IMR-90 (cell line): Measurements from ENCODE around the gene USP24. TPM values are rescaled to one million over a fixed set of nuclear protein-coding genes. Genes with fewer than 3 reads are reported as not detected.
A peak's percentile ranks its signal among the peaks of the same experiment; 100 is the strongest.

Experiments
- ATAC-seq: fragments of 200-7000 bp; cut with Tn5 transposase; 2 replicates; pipeline ENCODE4 v1.9.1; 2020; ENCODE audit warnings: low read depth, mild to moderate bottlenecking, moderate library complexity
- BruUV-seq: library from RNA; stranded (reverse); fragments of 400-500 nt; replicated peaks from 2 replicates; lab custom pipeline; 2021; lab: Mats Ljungman, UMichigan
- CTCF ChIA-PET: fragments of 300-600 bp; formaldehyde crosslinking; extraction: SDS; loops from one replicate; lab custom pipeline; 2021; ENCODE audit warnings: antibody characterized with exemption; lab: Yijun Ruan, JAX
- POLR2A ChIA-PET: fragments of 300-600 bp; sonication (Branson Sonifier 250); formaldehyde crosslinking; loops from one replicate; lab custom pipeline; 2022; ENCODE audit warnings: antibody characterized with exemption; ENCODE audit not compliant: unreplicated experiment; lab: Charles Lee
- DNase-seq: peaks from one replicate; pipeline ENCODE4 v3.0.0; 2013
- H2AFZ ChIP-seq: replicated peaks from 2 replicates; pipeline ENCODE3; 2013; ENCODE audit warnings: low read length, mild to moderate bottlenecking; ENCODE audit not compliant: poor library complexity
- H2AK5ac ChIP-seq: 2 replicates; pipeline ENCODE4 v1.6.1; 2013; ENCODE audit warnings: low read depth, low read length, inconsistent platforms
- H2AK9ac ChIP-seq: replicated peaks from 2 replicates; pipeline ENCODE3; 2013; ENCODE audit warnings: mild to moderate bottlenecking, low read depth, low read length, moderate library complexity; ENCODE audit not compliant: poor library complexity
- H2BK120ac ChIP-seq: 2 replicates; pipeline ENCODE4 v1.6.1; 2013; ENCODE audit warnings: low read depth, low read length, inconsistent platforms
- H2BK15ac ChIP-seq: 3 replicates; pipeline ENCODE4 v1.6.1; 2013; ENCODE audit warnings: low read depth, low read length, inconsistent platforms
- H2BK20ac ChIP-seq: 2 replicates; pipeline ENCODE4 v1.6.1; 2013; ENCODE audit warnings: low read depth, mild to moderate bottlenecking, inconsistent platforms, low read length, moderate library complexity
- H2BK5ac ChIP-seq: 2 replicates; pipeline ENCODE4 v1.6.1; 2013; ENCODE audit warnings: mild to moderate bottlenecking, low read depth, low read length, inconsistent platforms; ENCODE audit not compliant: poor library complexity, severe bottlenecking
- H3K14ac ChIP-seq: replicated peaks from 2 replicates; pipeline ENCODE4 v1.6.1; 2013; ENCODE audit warnings: low read depth, low read length, inconsistent platforms
- H3K18ac ChIP-seq: 2 replicates; pipeline ENCODE4 v1.6.1; 2013; ENCODE audit warnings: low read depth, low read length, control low read depth
- H3K23ac ChIP-seq: 2 replicates; pipeline ENCODE4 v1.6.1; 2013; ENCODE audit warnings: low read depth, low read length, inconsistent platforms
- H3K27ac ChIP-seq: 2 replicates; pipeline ENCODE4 v1.5.1; 2013; ENCODE audit warnings: mild to moderate bottlenecking, control low read depth, low read length; ENCODE audit not compliant: insufficient read depth
- H3K27me3 ChIP-seq: 2 replicates; pipeline ENCODE4 v1.6.1; 2013; ENCODE audit warnings: low read length; ENCODE audit not compliant: control insufficient read depth, insufficient read depth
- H3K36me3 ChIP-seq: 2 replicates; pipeline ENCODE4 v1.6.1; 2013; ENCODE audit warnings: low read length, mixed read lengths; ENCODE audit not compliant: control insufficient read depth, insufficient read depth
- H3K4ac ChIP-seq: 2 replicates; pipeline ENCODE4 v1.6.1; 2013; ENCODE audit warnings: low read depth, low read length, inconsistent platforms
- H3K4me1 ChIP-seq: 2 replicates; pipeline ENCODE4 v1.6.1; 2013; ENCODE audit warnings: low read length, mixed read lengths; ENCODE audit not compliant: control insufficient read depth, insufficient read depth
- H3K4me2 ChIP-seq: 2 replicates; pipeline ENCODE4 v1.6.1; 2013; ENCODE audit warnings: low read depth, mild to moderate bottlenecking, control low read depth, low read length, moderate library complexity
- H3K4me3 ChIP-seq: 2 replicates; pipeline ENCODE4 v1.5.1; 2013; ENCODE audit warnings: low read depth, mild to moderate bottlenecking, control low read depth, low read length, moderate library complexity; ENCODE audit not compliant: insufficient read depth
- H3K56ac ChIP-seq: 2 replicates; pipeline ENCODE4 v1.6.1; 2013; ENCODE audit warnings: low read length, inconsistent platforms; ENCODE audit not compliant: insufficient read depth; ENCODE audit errors: extremely low read depth
- H3K79me1 ChIP-seq, 2 experiments: 2 replicates each; pipeline ENCODE4 v1.6.1; 2013; ENCODE audit warnings: low read length in 2 of 2, inconsistent platforms in 1 of 2, low read depth in 1 of 2
- H3K9ac ChIP-seq: 2 replicates; pipeline ENCODE4 v1.6.1; 2013; ENCODE audit warnings: low read depth, low read length, control low read depth
- H3K9me1 ChIP-seq: 2 replicates; pipeline ENCODE4 v1.6.1; 2013; ENCODE audit warnings: low read length, inconsistent platforms; ENCODE audit not compliant: insufficient read depth
- H3K9me3 ChIP-seq: 2 replicates; pipeline ENCODE4 v1.6.1; 2013; ENCODE audit warnings: low read length; ENCODE audit not compliant: control insufficient read depth, insufficient read depth
- H4K20me1 ChIP-seq: 2 replicates; pipeline ENCODE4 v1.6.1; 2013; ENCODE audit warnings: low read length, inconsistent platforms; ENCODE audit not compliant: insufficient read depth
- H4K5ac ChIP-seq: 2 replicates; pipeline ENCODE4 v1.6.1; 2013; ENCODE audit warnings: mild to moderate bottlenecking, low read depth, low read length, control low read depth
- H4K8ac ChIP-seq, 2 experiments: 2 replicates each; pipeline ENCODE4 v1.6.1; 2013; ENCODE audit warnings: low read depth in 2 of 2, low read length in 2 of 2, control low read depth in 1 of 2, inconsistent platforms in 1 of 2
- H4K91ac ChIP-seq: 2 replicates; pipeline ENCODE4 v1.6.1; 2013; ENCODE audit warnings: low read depth, low read length, inconsistent platforms; ENCODE audit not compliant: insufficient read depth
- BHLHE40 ChIP-seq: fragments of 150-350 bp; IDR thresholded peaks from 2 replicates; pipeline ENCODE4 v1.6.1; 2016; ENCODE audit warnings: mild to moderate bottlenecking, low read depth, low read length
- CEBPB ChIP-seq: IDR thresholded peaks from 2 replicates; pipeline ENCODE4 v1.6.1; 2012; ENCODE audit warnings: low read depth, low read length, improper control_type of control experiment
- CHD1 ChIP-seq: IDR thresholded peaks from 2 replicates; pipeline ENCODE4 v1.6.1; 2012; ENCODE audit warnings: low read depth, low read length, improper control_type of control experiment
- ELK1 ChIP-seq: fragments of 150-350 bp; IDR thresholded peaks from 2 replicates; pipeline ENCODE4 v1.6.1; 2016; ENCODE audit warnings: low read depth, mild to moderate bottlenecking, low read length, moderate library complexity, borderline replicate concordance
- FOS ChIP-seq: fragments of 150-350 bp; IDR thresholded peaks from 2 replicates; pipeline ENCODE4 v1.6.1; 2016; ENCODE audit warnings: low read depth, low read length
- MAZ ChIP-seq: IDR thresholded peaks from 2 replicates; pipeline ENCODE4 v1.6.1; 2012; ENCODE audit warnings: low read depth, mild to moderate bottlenecking, low read length, improper control_type of control experiment, moderate library complexity, borderline replicate concordance
- NFE2L2 ChIP-seq: fragments of 150-350 bp; IDR thresholded peaks from 2 replicates; pipeline ENCODE4 v1.6.1; 2016; ENCODE audit warnings: low read depth, mild to moderate bottlenecking, low read length
- WGBS, 2 experiments: methylation state at CpG; one replicate each; pipeline versions ENCODE4 v1.1.5 to v1.1.7; 2013; ENCODE audit warnings: missing lambda C conversion rate in 2 of 2; ENCODE audit not compliant: insufficient read length in 1 of 2; ENCODE audit errors: extremely low coverage in 2 of 2; 5-methylcytosine and 5-hydroxymethylcytosine counted together
- dilution Hi-C: fragments of 300-500 bp; cut with HindIII; formaldehyde crosslinking; loops from one replicate; pipeline ENCODE4 v1.14.3; 2018; ENCODE audit warnings: low sequenced_read_pairs; ENCODE audit not compliant: unreplicated experiment
- in situ Hi-C: fragments of 300-500 bp; cut with MboI; formaldehyde crosslinking; loops from 3 replicates; pipeline ENCODE4 v1.14.3; 2019; ENCODE audit warnings: low sequenced_read_pairs, inconsistent platforms, mixed read lengths
- intact Hi-C: fragments of 100-400 bp; cut with micrococcal nuclease; formaldehyde crosslinking; loops from 2 replicates; pipeline ENCODE4 v1.10.0; 2022
- polyA plus RNA-seq, 3 experiments: library from polyadenylated mRNA; depleted of rRNA; stranded (reverse); fragments of >200 nt; gene quantifications; 2 replicates each; pipeline ENCODE4 v1.2.3, GENCODE V29; 2012; ENCODE audit warnings: low replicate concordance in 1 of 3
- total RNA-seq: library from RNA; depleted of rRNA; stranded (reverse); fragments of >200 nt; gene quantifications from 2 replicates; pipeline ENCODE4 v1.2.3, GENCODE V29; 2012

The USP24 gene
- total and polyA plus RNA-seq, 2 of the 4 experiments (the other 2 are of a cell fraction) = 8.4 to 36.7 TPM

- no peak overlapping the region for H3K23ac ChIP-seq
- H2AK9ac ChIP-seq = no peak overlapping the region
- H3K4me3 ChIP-seq = no peak overlapping the region
- no peak overlapping the region for H3K18ac ChIP-seq
- no peak overlapping the region for H2AFZ ChIP-seq
- peak; percentile 72 for TF ChIP-seq FOS
- no peak for TF ChIP-seq CEBPB
- no peak for TF ChIP-seq CHD1
- no peak for TF ChIP-seq ELK1
- TF ChIP-seq NFE2L2 = no peak
- no peak for TF ChIP-seq BHLHE40
- no peak for TF ChIP-seq MAZ
- no peak overlapping the region for H2BK15ac ChIP-seq
- ATAC-seq (peak; percentile 76), DNase-seq (peak; percentile 86)
- H3K9me1 ChIP-seq = peaks cover 4% of the 10 kb centered on the region
- H2BK5ac ChIP-seq = peak overlapping the region; percentile 70
- no peak overlapping the region for H4K5ac ChIP-seq
- peak overlapping the region; percentile 49; the same call in 1 of the 2 replicates for H3K4ac ChIP-seq
- H3K56ac ChIP-seq = no peak overlapping the region
- 0 out of 2 replicates have a peak overlapping the region, but pooled peaks have one; percentile 24 for H3K14ac ChIP-seq
- in situ Hi-C loops (no loop called here), dilution Hi-C loops (no loop called here), intact Hi-C loops (no loop called here)
- no TSS peak for BruUV-seq
- peak overlapping the region; percentile 44; the same call in 1 of the 2 replicates for H2BK120ac ChIP-seq
- peak overlapping the region; percentile 28; the same call in 1 of the 2 replicates for H3K4me2 ChIP-seq
- H3K27me3 ChIP-seq = no peaks in the 10 kb centered on the region
- H3K9ac ChIP-seq = no peak overlapping the region
- peaks cover 10% of the 10 kb centered on the region for H3K4me1 ChIP-seq
- H3K27ac ChIP-seq = peak overlapping the region; percentile 51
- H3K9me3 ChIP-seq = no peaks in the 10 kb centered on the region
- CTCF ChIA-PET = interaction anchor here (0.6 kb wide), 1 partner anchor 228 kb away, joined by 3 read pairs; no protein-coding TSS in a partner anchor
- H3K79me1 ChIP-seq = peaks cover 4 to 11% of the 10 kb centered on the region in 2 experiments
- peak overlapping the region in 1 of 2 experiments; percentile 39; a peak in 1 of 4 replicates for H4K8ac ChIP-seq
- H2AK5ac ChIP-seq = peak overlapping the region; percentile 74; the same call in 1 of the 2 replicates
- no peak overlapping the region for H2BK20ac ChIP-seq
- H3K36me3 ChIP-seq = peaks cover 25% of the 10 kb centered on the region
- H4K20me1 ChIP-seq = peaks cover 3% of the 10 kb centered on the region; the same call in 1 of the 2 replicates
- no peak overlapping the region for H4K91ac ChIP-seq
- no CpG with 5 or more reads among the region's 2 CpGs for WGBS, 2 experiments
- POLR2A ChIA-PET = no interaction called here
Observed at GRCh38 chr1:55131801-55132200, 83.4 kb downstream of the USP24 start.
